Measurements from ENCODE around the gene EIF4G3. TPM values are rescaled to one million over a fixed set of nuclear protein-coding genes. Genes with fewer than 3 reads are reported as not detected.

EIF4G3 gene
- total and polyA plus RNA-seq, 2 donors (not counting 1 experiment from before 2014, with no cell fraction given), result 53.5 to 67.0 TPM

DNA sequence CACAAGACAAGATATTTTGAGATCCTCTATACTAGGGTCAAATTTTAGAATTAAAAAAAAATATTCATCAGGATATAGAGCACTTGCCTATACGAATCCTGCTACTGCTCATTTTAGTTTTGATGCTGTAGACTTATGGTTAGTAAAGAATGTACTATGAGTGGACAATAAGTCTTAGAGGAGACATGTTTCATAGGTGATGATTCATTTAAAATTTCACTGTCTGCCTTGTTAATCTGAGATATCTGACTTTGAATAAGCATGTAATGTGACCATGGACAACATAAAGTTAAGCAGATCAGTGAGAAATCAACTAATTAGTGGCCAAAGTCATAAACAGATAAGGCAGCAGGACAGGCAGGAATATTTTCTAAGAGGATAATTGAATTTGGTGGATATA lies 282.8 kb downstream of the EIF4G3 start:
- DNase-seq (ENCODE audit: low read depth in 2 of 2), result no peak
- H3K9ac ChIP-seq (ENCODE audit: insufficient read depth, low read length), result no peak overlapping the region
- H3K4me2 ChIP-seq (ENCODE audit: extremely low read depth, insufficient read depth, low read length), result no peak overlapping the region
- H3K4me1 ChIP-seq (ENCODE audit: control insufficient read depth, extremely low read depth, insufficient read depth, low read length), result no peaks in the 10 kb centered on the region
- no peak overlapping the region for H2AFZ ChIP-seq (ENCODE audit: low read length)
- no peak overlapping the region for H3K27ac ChIP-seq (ENCODE audit: insufficient read depth, low read length)
- H3K79me2 ChIP-seq (ENCODE audit: control insufficient read depth, insufficient read depth, low read length), result no peaks in the 10 kb centered on the region
- no peak for TF ChIP-seq EZH2 (IDR thresholded peaks at IDR 0.05; ENCODE audit: low read length, missing control alignments)
- TF ChIP-seq, protein P1, sequence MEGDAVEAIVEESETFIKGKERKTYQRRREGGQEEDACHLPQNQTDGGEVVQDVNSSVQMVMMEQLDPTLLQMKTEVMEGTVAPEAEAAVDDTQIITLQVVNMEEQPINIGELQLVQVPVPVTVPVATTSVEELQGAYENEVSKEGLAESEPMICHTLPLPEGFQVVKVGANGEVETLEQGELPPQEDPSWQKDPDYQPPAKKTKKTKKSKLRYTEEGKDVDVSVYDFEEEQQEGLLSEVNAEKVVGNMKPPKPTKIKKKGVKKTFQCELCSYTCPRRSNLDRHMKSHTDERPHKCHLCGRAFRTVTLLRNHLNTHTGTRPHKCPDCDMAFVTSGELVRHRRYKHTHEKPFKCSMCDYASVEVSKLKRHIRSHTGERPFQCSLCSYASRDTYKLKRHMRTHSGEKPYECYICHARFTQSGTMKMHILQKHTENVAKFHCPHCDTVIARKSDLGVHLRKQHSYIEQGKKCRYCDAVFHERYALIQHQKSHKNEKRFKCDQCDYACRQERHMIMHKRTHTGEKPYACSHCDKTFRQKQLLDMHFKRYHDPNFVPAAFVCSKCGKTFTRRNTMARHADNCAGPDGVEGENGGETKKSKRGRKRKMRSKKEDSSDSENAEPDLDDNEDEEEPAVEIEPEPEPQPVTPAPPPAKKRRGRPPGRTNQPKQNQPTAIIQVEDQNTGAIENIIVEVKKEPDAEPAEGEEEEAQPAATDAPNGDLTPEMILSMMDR (conservative IDR thresholded peaks at IDR 0.05 in 1 of 2, IDR thresholded peaks at IDR 0.05 in 1 of 2; ENCODE audit: low read depth in 1 of 2, low read length in 2 of 2), result no peak
- no peaks in the 10 kb centered on the region for H3K9me3 ChIP-seq (ENCODE audit: control insufficient read depth, insufficient read depth, low read depth, low read length)
- no peaks in the 10 kb centered on the region for H3K36me3 ChIP-seq (ENCODE audit: control insufficient read depth, insufficient read depth, low read length)
- H4K20me1 ChIP-seq (ENCODE audit: control insufficient read depth, extremely low read depth, insufficient read depth, low read length), result no peaks in the 10 kb centered on the region
- H3K4me3 ChIP-seq (replicated peaks in 1 of 4; ENCODE audit: control extremely low read depth in 1 of 4, insufficient read depth in 1 of 4, low read depth in 3 of 4, low read length in 4 of 4), result no peak overlapping the region
- no peaks in the 10 kb centered on the region for H3K27me3 ChIP-seq (ENCODE audit: control insufficient read depth, insufficient read depth, low read length)

DNA sequence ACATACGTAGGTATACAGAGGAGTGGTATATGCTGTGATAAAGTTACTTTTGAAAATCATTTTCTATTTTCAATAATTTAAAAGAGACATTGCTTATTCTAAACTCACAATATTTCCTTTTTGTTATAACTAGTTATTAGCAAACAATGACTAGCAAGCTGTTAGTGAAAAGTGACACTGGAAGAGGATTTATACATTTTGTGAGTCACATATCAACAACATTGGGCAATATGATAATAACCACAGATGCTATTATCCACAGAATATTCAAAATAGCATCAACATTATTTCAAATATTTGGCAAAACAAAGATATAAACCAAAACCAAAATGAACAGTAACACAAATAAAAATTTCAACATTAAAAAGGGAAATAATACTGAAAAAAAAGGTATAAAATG lies 285.6 kb downstream of the EIF4G3 start:
- Histone ChIP-seq H2AFZ (ENCODE audit: low read length) (no peak overlapping the region), H3K9me3 (ENCODE audit: control insufficient read depth, insufficient read depth, low read depth, low read length) (no peaks in the 10 kb centered on the region), H3K79me2 (ENCODE audit: control insufficient read depth, insufficient read depth, low read length) (no peaks in the 10 kb centered on the region), H3K4me3 (replicated peaks in 1 of 4; ENCODE audit: control extremely low read depth in 1 of 4, insufficient read depth in 1 of 4, low read depth in 3 of 4, low read length in 4 of 4) (no peak overlapping the region), H3K27ac (ENCODE audit: insufficient read depth, low read length) (no peak overlapping the region), H3K9ac (ENCODE audit: insufficient read depth, low read length) (no peak overlapping the region), H4K20me1 (ENCODE audit: control insufficient read depth, extremely low read depth, insufficient read depth, low read length) (no peaks in the 10 kb centered on the region), H3K36me3 (ENCODE audit: control insufficient read depth, insufficient read depth, low read length) (no peaks in the 10 kb centered on the region), H3K27me3 (ENCODE audit: control insufficient read depth, insufficient read depth, low read length) (no peaks in the 10 kb centered on the region), H3K4me2 (ENCODE audit: extremely low read depth, insufficient read depth, low read length) (no peak overlapping the region), H3K4me1 (ENCODE audit: control insufficient read depth, extremely low read depth, insufficient read depth, low read length) (no peaks in the 10 kb centered on the region)
- DNase-seq (ENCODE audit: low read depth in 2 of 2), result peak in 1 of 2 donors; percentile 34
- no peak for TF ChIP-seq EZH2 (IDR thresholded peaks at IDR 0.05; ENCODE audit: low read length, missing control alignments)
- TF ChIP-seq, protein P1 (conservative IDR thresholded peaks at IDR 0.05 in 1 of 2, IDR thresholded peaks at IDR 0.05 in 1 of 2; ENCODE audit: low read depth in 1 of 2, low read length in 2 of 2), result no peak

DNA sequence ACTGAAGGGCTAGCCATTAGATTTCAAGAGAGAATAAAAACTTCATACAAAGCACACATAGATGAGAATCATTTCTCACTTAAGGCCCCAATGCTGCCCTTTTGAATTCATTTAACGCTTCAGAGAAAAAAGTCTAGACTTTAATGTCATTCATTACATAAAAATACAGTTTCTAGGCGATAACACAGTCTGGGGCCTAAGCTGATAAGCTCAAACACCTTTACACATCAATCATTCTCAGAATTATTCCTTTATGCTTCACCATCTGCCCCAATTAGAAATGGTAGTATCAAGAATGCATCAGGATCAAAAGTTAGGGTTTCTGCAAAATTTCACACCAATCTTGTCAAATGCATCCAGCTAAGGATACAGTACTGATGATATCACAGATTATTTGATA lies 289.5 kb downstream of the EIF4G3 start:
- Histone ChIP-seq H3K4me3 (replicated peaks in 1 of 4; ENCODE audit: control extremely low read depth in 1 of 4, insufficient read depth in 1 of 4, low read depth in 3 of 4, low read length in 4 of 4) (no peak overlapping the region), H3K9me3 (ENCODE audit: control insufficient read depth, insufficient read depth, low read depth, low read length) (no peaks in the 10 kb centered on the region), H3K79me2 (ENCODE audit: control insufficient read depth, insufficient read depth, low read length) (no peaks in the 10 kb centered on the region), H3K27me3 (ENCODE audit: control insufficient read depth, insufficient read depth, low read length) (no peaks in the 10 kb centered on the region), H4K20me1 (ENCODE audit: control insufficient read depth, extremely low read depth, insufficient read depth, low read length) (no peaks in the 10 kb centered on the region), H3K27ac (ENCODE audit: insufficient read depth, low read length) (no peak overlapping the region), H3K36me3 (ENCODE audit: control insufficient read depth, insufficient read depth, low read length) (no peaks in the 10 kb centered on the region), H3K4me2 (ENCODE audit: extremely low read depth, insufficient read depth, low read length) (no peak overlapping the region), H2AFZ (ENCODE audit: low read length) (no peak overlapping the region), H3K9ac (ENCODE audit: insufficient read depth, low read length) (no peak overlapping the region), H3K4me1 (ENCODE audit: control insufficient read depth, extremely low read depth, insufficient read depth, low read length) (no peaks in the 10 kb centered on the region)
- no peak for DNase-seq (ENCODE audit: low read depth in 2 of 2)
- TF ChIP-seq EZH2 (IDR thresholded peaks at IDR 0.05; ENCODE audit: low read length, missing control alignments), result no peak
- TF ChIP-seq, protein P1 (conservative IDR thresholded peaks at IDR 0.05 in 1 of 2, IDR thresholded peaks at IDR 0.05 in 1 of 2; ENCODE audit: low read depth in 1 of 2, low read length in 2 of 2), result no peak
